SU-DHL-6 (cell line): ENCODE measurements around the gene NSG1.

Experiments
- H2AFZ ChIP-seq: fragments of 200-600 bp; sonication (generic); 2 replicates; pipeline ENCODE4 v1.6.1; 2014; ENCODE audit warnings: low read depth, mild to moderate bottlenecking, moderate library complexity, mixed read lengths, antibody characterized with exemption, low read length; ENCODE audit not compliant: severe bottlenecking
- H3F3A ChIP-seq: fragments of 200-600 bp; shearing (Covaris generic); 2 replicates; pipeline ENCODE4 v1.6.0; 2016; ENCODE audit warnings: antibody characterized with exemption, mild to moderate bottlenecking; ENCODE audit not compliant: insufficient read depth
- H3K27ac ChIP-seq: fragments of 200-600 bp; sonication (generic); 2 replicates; pipeline ENCODE4 v1.5.1; 2016; ENCODE audit warnings: low read depth, mild to moderate bottlenecking, low read length, moderate library complexity, mixed read lengths
- H3K27me3 ChIP-seq: fragments of 200-600 bp; sonication (generic), shearing (Covaris generic); 2 replicates; pipeline ENCODE4 v1.6.0; 2014; ENCODE audit warnings: mild to moderate bottlenecking, low read length
- H3K36me3 ChIP-seq: fragments of 200-600 bp; sonication (generic); 2 replicates; pipeline ENCODE4 v1.6.1; 2014; ENCODE audit warnings: mild to moderate bottlenecking, low read length, mixed read lengths
- H3K4me2 ChIP-seq: fragments of 300-600, 200-600 bp; shearing (Covaris generic), sonication (generic); 2 replicates; pipeline ENCODE4 v1.6.0; 2014; ENCODE audit warnings: low read length, low read depth, mild to moderate bottlenecking; ENCODE audit not compliant: poor library complexity, severe bottlenecking
- H3K4me3 ChIP-seq: fragments of 200-600 bp; sonication (generic); 2 replicates; pipeline ENCODE4 v1.5.1; 2014; ENCODE audit warnings: antibody characterized with exemption, low read length, mild to moderate bottlenecking, mixed read lengths; ENCODE audit not compliant: insufficient read depth, poor library complexity, severe bottlenecking
- H3K79me2 ChIP-seq: fragments of 200-600 bp; sonication (generic); 2 replicates; pipeline ENCODE4 v1.6.1; 2014; ENCODE audit warnings: mild to moderate bottlenecking, low read length, moderate library complexity; ENCODE audit not compliant: insufficient read depth
- H3K9ac ChIP-seq: fragments of 200-600 bp; sonication (generic); 2 replicates; pipeline ENCODE4 v1.7.0; 2014; ENCODE audit warnings: mild to moderate bottlenecking, low read length
- H3K9me2 ChIP-seq: fragments of 200-600 bp; sonication (generic); replicated peaks from 2 replicates; pipeline ENCODE4 v1.6.1; 2014; ENCODE audit warnings: low read length; ENCODE audit not compliant: insufficient read depth
- H3K9me3 ChIP-seq: fragments of 200-600 bp; sonication (generic); 2 replicates; pipeline ENCODE4 v1.6.1; 2014; ENCODE audit warnings: low read length, mixed read lengths; ENCODE audit not compliant: insufficient read depth
- H4K20me1 ChIP-seq: fragments of 200-600 bp; sonication (generic); 2 replicates; pipeline ENCODE4 v1.6.1; 2014; ENCODE audit warnings: low read depth, mild to moderate bottlenecking, antibody characterized with exemption, low read length, moderate library complexity, mixed read lengths
- CTCF ChIP-seq: fragments of 200-600 bp; sonication (generic); IDR thresholded peaks from one replicate; pipeline ENCODE4 v1.5.1; 2017; ENCODE audit warnings: antibody characterized with exemption, mild to moderate bottlenecking, low read length, moderate library complexity; ENCODE audit not compliant: insufficient read depth, poor library complexity, severe bottlenecking
- EZH2phosphoT487 ChIP-seq: fragments of 200-600 bp; sonication (generic), shearing (Covaris generic); conservative IDR thresholded peaks from 2 replicates; pipeline ENCODE4 v1.6.1; 2018; ENCODE audit warnings: mild to moderate bottlenecking, antibody characterized with exemption, low read length, moderate library complexity, mixed read lengths

The NSG1 gene

GRCh38 chr4:4385729-4386295 lies 1.1 kb upstream of the NSG1 start:
- Histone ChIP-seq H3F3A (0 out of 2 replicates have a peak, but pooled peaks cover 5% of the 10 kb centered on the region), H3K9me3 (no peaks in the 10 kb centered on the region), H3K4me3 (peak overlapping the region; percentile 65), H4K20me1 (no peaks in the 10 kb centered on the region), H3K9me2 (no peaks in the 10 kb centered on the region), H3K27ac (0 out of 2 replicates have a peak overlapping the region, but pooled peaks have one; percentile 17), H3K9ac (peak overlapping the region; percentile 82), H3K79me2 (peaks cover 8% of the 10 kb centered on the region; the same call in 1 of the 2 replicates), H2AFZ (peak overlapping the region; percentile 49), H3K36me3 (no peaks in the 10 kb centered on the region), H3K27me3 (no peaks in the 10 kb centered on the region), H3K4me2 (peak overlapping the region; percentile 63)
- no peak for TF ChIP-seq EZH2phosphoT487
- no peak for TF ChIP-seq CTCF

GRCh38 chr4:4386296-4386735 lies 586 bp upstream of the NSG1 start:
- Histone ChIP-seq H3K9ac (peak overlapping the region; percentile 82), H3K27me3 (no peaks in the 10 kb centered on the region)

DNA sequence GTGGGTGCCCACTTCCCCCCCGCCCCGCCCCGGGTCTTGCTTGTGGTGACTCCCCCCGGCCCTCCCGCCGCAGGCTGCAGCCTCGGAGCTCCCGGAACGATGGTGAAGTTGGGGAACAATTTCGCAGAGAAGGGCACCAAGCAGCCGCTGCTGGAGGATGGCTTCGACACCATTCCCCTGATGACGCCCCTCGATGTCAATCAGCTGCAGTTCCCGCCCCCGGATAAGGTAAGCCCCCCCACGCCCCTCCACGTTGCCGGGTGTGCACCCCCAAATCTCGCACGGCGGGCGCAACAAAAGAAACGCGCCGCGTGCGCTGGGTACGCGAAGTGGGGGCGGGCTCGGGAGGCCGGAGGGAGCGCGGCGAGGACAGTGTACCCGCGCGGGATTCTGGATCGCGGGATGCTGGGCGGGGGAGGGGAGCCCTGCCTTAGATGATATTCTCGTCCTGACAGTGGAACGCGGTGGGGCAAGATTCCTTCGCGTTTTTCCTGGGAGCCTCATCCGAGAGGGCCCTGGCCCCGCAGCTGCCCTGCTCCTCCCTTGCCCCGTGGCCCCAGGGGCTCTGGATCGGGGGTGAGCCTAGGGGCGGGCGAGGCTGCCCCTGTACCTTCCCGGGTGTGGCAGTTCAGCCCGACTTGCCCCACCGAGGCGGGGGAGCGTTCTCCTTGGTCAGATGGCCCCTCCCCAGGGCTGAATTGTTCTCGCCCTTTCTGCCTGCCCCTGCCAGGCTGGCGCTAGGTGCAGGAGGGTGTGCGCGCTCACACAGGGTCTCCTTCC lies 819 bp downstream of the NSG1 start:
- Histone ChIP-seq H3K4me2 (peak overlapping the region; percentile 63), H3K9ac (peak overlapping the region; percentile 82), H3K27ac (peak overlapping the region; percentile 75), H3K9me2 (no peaks in the 10 kb centered on the region), H3K4me3 (peak overlapping the region; percentile 65), H3K36me3 (no peaks in the 10 kb centered on the region), H3K9me3 (no peaks in the 10 kb centered on the region), H3F3A (0 out of 2 replicates have a peak, but pooled peaks cover 5% of the 10 kb centered on the region), H3K27me3 (no peaks in the 10 kb centered on the region), H3K79me2 (peaks cover 8% of the 10 kb centered on the region; the same call in 1 of the 2 replicates), H4K20me1 (no peaks in the 10 kb centered on the region), H2AFZ (no peak overlapping the region)
- TF ChIP-seq EZH2phosphoT487, result no peak
- no peak for TF ChIP-seq CTCF

More at GRCh38 chr4:4386296-4386735, 586 bp upstream of the NSG1 start:
- Histone ChIP-seq H3K4me2 (peak overlapping the region; percentile 63), H3K9me2 (no peaks in the 10 kb centered on the region), H2AFZ (peak overlapping the region; percentile 49), H3K79me2 (peaks cover 8% of the 10 kb centered on the region; the same call in 1 of the 2 replicates), H3K27ac (peak overlapping the region; percentile 75), H3K36me3 (no peaks in the 10 kb centered on the region), H4K20me1 (no peaks in the 10 kb centered on the region), H3F3A (0 out of 2 replicates have a peak, but pooled peaks cover 5% of the 10 kb centered on the region), H3K4me3 (peak overlapping the region; percentile 65), H3K9me3 (no peaks in the 10 kb centered on the region)
- TF ChIP-seq CTCF (peak; percentile 10), EZH2phosphoT487 (no peak)
